ENCODE measurements around the gene APCDD1. TPM values are rescaled to one million over a fixed set of nuclear protein-coding genes. Genes with fewer than 3 reads are reported as not detected.

APCDD1 gene
- total and polyA plus RNA-seq, 2 of the 8 experiments (the other 6 are each of a cell fraction or from before 2014, with no cell fraction given), result 2.6 to 3.6 TPM

DNA sequence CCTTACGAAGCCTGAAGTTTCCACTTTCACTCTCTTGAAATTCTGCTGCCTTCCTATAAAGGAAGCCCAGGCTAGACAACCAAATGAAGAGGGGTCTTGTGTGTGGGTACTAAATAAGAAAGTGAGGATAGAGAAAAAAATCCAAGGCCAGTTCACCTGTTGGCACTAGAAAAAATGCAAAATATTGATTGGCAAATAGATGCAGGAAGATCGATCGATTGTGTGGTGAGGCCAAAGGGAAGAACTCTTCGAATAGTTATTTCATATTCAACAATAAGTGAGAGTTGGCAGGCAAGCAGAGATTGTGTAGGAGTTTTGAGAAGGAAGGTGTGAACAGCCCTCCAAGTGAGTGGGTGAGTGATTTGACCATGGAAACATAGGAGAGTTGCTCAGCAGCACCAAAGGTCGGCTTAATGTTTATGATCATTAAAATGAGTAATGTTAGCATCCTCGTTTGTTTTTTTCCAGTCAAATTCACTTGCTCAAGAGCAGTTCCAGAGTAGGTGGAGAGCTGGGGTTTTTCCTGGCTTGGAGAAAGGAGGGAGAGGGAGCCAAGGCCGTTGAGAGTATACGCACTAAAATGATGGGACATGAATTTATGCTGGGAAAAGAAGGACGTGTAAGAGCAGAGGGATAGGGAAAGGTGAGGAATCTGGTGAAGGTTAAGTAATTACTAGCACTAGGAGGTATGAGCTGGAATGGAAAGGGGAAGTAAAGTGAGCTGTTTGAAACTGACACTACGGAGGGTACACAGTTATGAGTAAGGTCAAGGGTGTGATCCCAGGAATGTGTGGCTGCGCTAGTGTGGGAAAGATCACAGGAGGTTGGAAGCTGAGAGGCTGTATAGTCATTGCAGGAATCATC is 70.3 kb downstream of the APCDD1 start:
- Histone ChIP-seq H2BK5ac (ENCODE audit: low read depth, low read length) (no peak overlapping the region), H3K4me2 (ENCODE audit: insufficient read depth in 1 of 2, low read depth in 2 of 2, low read length in 2 of 2) (peak overlapping the region in 1 of 2 experiments; percentile 64; a peak in 1 of 4 replicates), H3K14ac (ENCODE audit: insufficient read length) (no peak overlapping the region), H3K36me3 (ENCODE audit: control insufficient read depth in 2 of 4, insufficient read depth in 4 of 4, low read length in 3 of 4) (no peaks in the 10 kb centered on the region), H3K4me3 (ENCODE audit: extremely low read depth in 1 of 4, insufficient read depth in 2 of 4, low read depth in 3 of 4, low read length in 4 of 4) (no peak overlapping the region), H3K27me3 (replicated peaks in 1 of 4; ENCODE audit: control insufficient read depth in 3 of 4, extremely low read depth in 1 of 4, insufficient read depth in 3 of 4, low read length in 3 of 4) (no peaks in the 10 kb centered on the region), H4K5ac (ENCODE audit: insufficient read length, low read depth, low read length) (no peak overlapping the region), H2AFZ (ENCODE audit: low read length) (0 out of 2 replicates have a peak overlapping the region, but pooled peaks have one; percentile 8), H3K23me2 (ENCODE audit: low read depth, low read length) (peaks cover 5% of the 10 kb centered on the region; the same call in 1 of the 2 replicates), H2AK5ac (ENCODE audit: low read depth, low read length) (no peak overlapping the region), H3K18ac (ENCODE audit: extremely low read depth, low read length) (no peak overlapping the region), H3K56ac (replicated peaks; ENCODE audit: insufficient read length, low read depth, low read length) (no peak overlapping the region), H3K27ac (ENCODE audit: low read depth, low read length) (no peak overlapping the region), H2BK15ac (ENCODE audit: low read length) (no peak overlapping the region), H3K4ac (replicated peaks; ENCODE audit: insufficient read length, low read depth, low read length) (peak overlapping the region; percentile 10), H3K23ac (ENCODE audit: insufficient read length) (no peak overlapping the region), H3K79me1 (ENCODE audit: low read depth, low read length) (peaks cover 3% of the 10 kb centered on the region), H2BK12ac (ENCODE audit: low read depth, low read length) (no peak overlapping the region), H3K9ac (replicated peaks in 1 of 4; ENCODE audit: extremely low read depth in 1 of 4, low read depth in 3 of 4, low read length in 3 of 4) (no peak overlapping the region), H2BK120ac (replicated peaks; ENCODE audit: low read depth, low read length) (no peak overlapping the region), H3K9me3 (ENCODE audit: insufficient read depth in 2 of 2, low read depth in 1 of 2, low read length in 1 of 2) (no peaks in the 10 kb centered on the region), H3K4me1 (replicated peaks in 1 of 4; ENCODE audit: control insufficient read depth in 3 of 4, insufficient read depth in 4 of 4, low read length in 3 of 4) (peaks cover 0 to 6% (median 3%) of the 10 kb centered on the region in 4 experiments; a peak in 4 of 7 replicates), H3K79me2 (ENCODE audit: control insufficient read depth in 1 of 2, insufficient read depth in 2 of 2, low read length in 2 of 2) (peaks cover 13 to 34% of the 10 kb centered on the region in 2 experiments), H2BK20ac (ENCODE audit: low read length) (no peak overlapping the region), H4K91ac (replicated peaks; ENCODE audit: insufficient read length, low read length) (no peak overlapping the region), H4K20me1 (replicated peaks in 1 of 2; ENCODE audit: control insufficient read depth in 1 of 2, insufficient read depth in 2 of 2, low read length in 2 of 2) (peaks cover 0 to 3% of the 10 kb centered on the region in 2 experiments), H4K8ac (ENCODE audit: extremely low read depth, insufficient read depth, low read length) (no peak overlapping the region)
- WGBS, 2 experiments (ENCODE audit: extremely low coverage in 1 of 2, insufficient coverage in 1 of 2, insufficient read length in 1 of 2, insufficient replicate concordance in 2 of 2, low coverage in 1 of 2, low lambda C conversion rate in 2 of 2, missing lambda C conversion rate in 1 of 2), result 94% methylated on average over 11 of the region's 11 CpGs; no CpG with 5 or more reads in 1 of the 2 experiments
- no peak for DNase-seq (ENCODE audit: low read depth in 1 of 2, low spot score in 2 of 2)
- FAIRE-seq, result no peak
- ChIA-PET POLR2A (ENCODE audit: partially characterized antibody) (interaction anchor here (0.9 kb wide), 1 partner anchor 10 kb away, joined by 4 read pairs; no protein-coding TSS in a partner anchor), CTCF (ENCODE audit: partially characterized antibody) (interaction anchor here (0.6 to 1.4 kb wide), 2 partner anchors 335 to 552 kb away, joined by 3 to 5 read pairs; no protein-coding TSS in a partner anchor)
- TF ChIP-seq PHF8 (conservative IDR thresholded peaks at IDR 0.05; ENCODE audit: low read depth, low read length) (no peak), POLR2A (IDR thresholded peaks at IDR 0.05; ENCODE audit: control extremely low read depth in 1 of 2, low read depth in 2 of 2, low read length in 2 of 2) (no peak), MAFK (IDR thresholded peaks at IDR 0.05; ENCODE audit: low read depth, low read length) (no peak), TAF7 (optimal IDR thresholded peaks at IDR 0.05; ENCODE audit: borderline replicate concordance, low read depth, low read length) (no peak), FOSL1 (IDR thresholded peaks at IDR 0.05; ENCODE audit: insufficient read depth, low read depth, low read length) (no peak)
- TF ChIP-seq, protein P1, sequence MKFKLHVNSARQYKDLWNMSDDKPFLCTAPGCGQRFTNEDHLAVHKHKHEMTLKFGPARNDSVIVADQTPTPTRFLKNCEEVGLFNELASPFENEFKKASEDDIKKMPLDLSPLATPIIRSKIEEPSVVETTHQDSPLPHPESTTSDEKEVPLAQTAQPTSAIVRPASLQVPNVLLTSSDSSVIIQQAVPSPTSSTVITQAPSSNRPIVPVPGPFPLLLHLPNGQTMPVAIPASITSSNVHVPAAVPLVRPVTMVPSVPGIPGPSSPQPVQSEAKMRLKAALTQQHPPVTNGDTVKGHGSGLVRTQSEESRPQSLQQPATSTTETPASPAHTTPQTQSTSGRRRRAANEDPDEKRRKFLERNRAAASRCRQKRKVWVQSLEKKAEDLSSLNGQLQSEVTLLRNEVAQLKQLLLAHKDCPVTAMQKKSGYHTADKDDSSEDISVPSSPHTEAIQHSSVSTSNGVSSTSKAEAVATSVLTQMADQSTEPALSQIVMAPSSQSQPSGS (IDR thresholded peaks at IDR 0.05; ENCODE audit: low read length), result no peak
- TF ChIP-seq, protein P2, sequence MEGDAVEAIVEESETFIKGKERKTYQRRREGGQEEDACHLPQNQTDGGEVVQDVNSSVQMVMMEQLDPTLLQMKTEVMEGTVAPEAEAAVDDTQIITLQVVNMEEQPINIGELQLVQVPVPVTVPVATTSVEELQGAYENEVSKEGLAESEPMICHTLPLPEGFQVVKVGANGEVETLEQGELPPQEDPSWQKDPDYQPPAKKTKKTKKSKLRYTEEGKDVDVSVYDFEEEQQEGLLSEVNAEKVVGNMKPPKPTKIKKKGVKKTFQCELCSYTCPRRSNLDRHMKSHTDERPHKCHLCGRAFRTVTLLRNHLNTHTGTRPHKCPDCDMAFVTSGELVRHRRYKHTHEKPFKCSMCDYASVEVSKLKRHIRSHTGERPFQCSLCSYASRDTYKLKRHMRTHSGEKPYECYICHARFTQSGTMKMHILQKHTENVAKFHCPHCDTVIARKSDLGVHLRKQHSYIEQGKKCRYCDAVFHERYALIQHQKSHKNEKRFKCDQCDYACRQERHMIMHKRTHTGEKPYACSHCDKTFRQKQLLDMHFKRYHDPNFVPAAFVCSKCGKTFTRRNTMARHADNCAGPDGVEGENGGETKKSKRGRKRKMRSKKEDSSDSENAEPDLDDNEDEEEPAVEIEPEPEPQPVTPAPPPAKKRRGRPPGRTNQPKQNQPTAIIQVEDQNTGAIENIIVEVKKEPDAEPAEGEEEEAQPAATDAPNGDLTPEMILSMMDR (IDR thresholded peaks at IDR 0.05; ENCODE audit: control extremely low read depth in 1 of 3, insufficient read depth in 1 of 3, low read depth in 1 of 3, low read length in 3 of 3), result no peak

Measured in H1 (cell line).